ENCODE measurements around the gene FAM13C.
"Not testable (repeated sequence)": the region's sequence is repeated elsewhere in the genome, so short reads cannot be mapped to it uniquely, and the experiment has no call there.

The FAM13C gene

DNA sequence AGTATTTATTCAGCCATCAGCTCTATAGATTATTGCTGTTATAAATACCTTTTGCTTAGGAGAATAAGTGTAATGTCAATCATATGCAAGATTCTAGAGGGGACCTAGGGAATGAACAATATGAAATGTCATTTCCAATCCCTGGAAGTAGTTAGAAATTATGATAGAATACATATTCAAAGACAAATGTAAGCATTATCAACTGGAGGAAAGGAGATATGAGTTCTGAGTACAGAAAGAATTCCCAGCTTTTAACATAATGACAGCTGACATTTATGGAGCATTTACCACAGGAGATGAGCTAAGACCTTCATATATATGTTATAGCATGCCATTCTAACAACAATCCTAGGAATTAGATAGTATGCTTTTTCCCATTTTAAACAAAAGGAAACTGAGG is 86.2 kb downstream of the FAM13C start:
- no peak for DNase-seq (ENCODE audit: low spot score)

DNA sequence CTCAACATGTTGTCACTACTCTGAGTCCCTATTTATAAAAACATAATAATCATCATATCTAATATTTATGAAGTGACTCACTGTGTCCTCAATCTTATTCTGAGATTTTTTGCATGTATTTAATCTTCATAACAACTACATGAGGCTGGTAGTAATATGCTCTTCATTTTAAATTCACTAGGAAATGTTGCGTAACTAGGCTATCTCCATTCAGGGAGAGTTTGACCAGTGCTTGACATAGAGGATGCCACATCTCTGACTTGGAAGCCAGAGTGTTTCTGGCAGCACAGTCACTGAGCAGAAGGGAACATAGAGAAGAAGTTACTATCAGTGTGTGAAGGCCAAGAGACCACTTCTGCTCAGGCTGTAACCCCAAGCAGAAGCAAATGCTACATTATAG is 88.9 kb downstream of the FAM13C start:
- DNase-seq (ENCODE audit: low spot score) = no peak

DNA sequence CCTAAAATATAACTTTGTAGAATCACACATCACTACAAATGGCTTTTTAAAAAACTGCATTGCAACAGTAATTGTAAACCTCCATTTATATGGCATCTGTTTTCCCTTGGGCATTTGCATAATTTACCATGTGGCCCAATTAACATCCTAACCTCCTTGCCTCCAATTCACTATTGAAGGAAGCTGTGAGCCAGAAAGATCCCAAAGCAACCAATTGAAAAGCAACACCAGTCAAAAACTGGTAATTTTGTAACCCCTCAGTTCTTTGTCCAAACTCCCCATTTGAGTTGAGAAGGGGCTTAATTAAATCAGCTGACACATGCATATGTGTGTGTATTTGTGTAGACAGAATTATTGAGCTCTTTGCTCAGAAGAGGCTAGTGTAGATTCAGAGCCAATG is 90.3 kb downstream of the FAM13C start:
- no peak for DNase-seq (ENCODE audit: low spot score)

DNA sequence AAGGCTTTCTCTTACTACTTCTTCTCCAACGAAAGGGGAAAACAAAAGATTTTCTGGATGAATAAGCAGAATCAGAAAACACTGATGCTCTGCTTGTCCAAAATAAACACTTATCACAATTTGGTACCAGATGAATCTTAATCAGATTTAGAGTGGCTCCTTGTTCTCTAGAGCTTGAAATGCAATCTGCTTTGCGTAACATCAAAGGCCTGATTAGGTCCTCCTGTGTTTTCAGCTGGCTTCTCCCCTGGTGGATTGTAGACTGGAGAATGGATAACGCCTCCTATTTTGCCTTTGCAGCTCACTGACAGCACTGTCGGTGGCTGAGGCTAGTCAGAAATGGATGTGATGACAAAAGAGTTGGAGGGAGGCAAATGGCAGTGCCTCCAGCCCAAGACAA is 91.2 kb downstream of the FAM13C start:
- no peak for DNase-seq (ENCODE audit: low spot score)

DNA sequence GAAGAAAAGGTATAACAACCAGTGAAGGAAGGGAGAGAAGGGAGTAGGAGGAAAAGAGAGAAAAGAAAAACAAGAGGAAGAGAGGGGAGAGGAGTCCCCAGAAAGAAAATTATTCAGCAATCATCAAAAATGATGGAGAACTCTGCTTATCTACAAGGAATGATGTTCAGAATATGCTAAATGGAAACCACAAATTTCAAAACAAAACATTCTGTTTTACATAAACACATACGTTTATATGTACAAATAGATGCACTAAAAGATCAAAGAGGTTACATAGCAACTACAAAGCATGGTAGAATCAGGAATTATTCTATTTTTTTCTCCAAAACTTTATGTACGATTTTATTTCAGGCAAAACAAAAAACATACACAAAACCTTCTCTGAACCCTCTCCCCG is 91.9 kb downstream of the FAM13C start:
- no peak for DNase-seq (ENCODE audit: low spot score)

DNA sequence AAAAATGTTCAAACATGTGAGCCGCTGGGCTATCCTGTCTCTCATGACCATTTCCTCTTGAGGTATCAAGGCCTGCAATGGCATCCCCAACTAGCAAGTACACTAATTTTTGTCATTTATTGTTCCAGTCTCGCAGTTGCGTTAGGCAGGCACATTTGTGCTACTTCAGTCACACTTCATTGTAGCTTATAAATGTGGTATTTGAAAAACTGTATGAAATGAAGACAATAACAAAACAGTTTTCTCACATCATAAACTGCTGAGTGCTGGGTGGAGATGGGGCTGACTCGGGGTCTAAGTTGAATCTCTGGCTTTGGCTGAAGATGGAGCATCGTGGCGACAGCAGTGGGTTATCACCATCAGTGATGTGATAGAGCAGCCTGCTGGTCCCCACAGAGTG is 92.7 kb downstream of the FAM13C start:
- DNase-seq (ENCODE audit: low spot score) = no peak

DNA sequence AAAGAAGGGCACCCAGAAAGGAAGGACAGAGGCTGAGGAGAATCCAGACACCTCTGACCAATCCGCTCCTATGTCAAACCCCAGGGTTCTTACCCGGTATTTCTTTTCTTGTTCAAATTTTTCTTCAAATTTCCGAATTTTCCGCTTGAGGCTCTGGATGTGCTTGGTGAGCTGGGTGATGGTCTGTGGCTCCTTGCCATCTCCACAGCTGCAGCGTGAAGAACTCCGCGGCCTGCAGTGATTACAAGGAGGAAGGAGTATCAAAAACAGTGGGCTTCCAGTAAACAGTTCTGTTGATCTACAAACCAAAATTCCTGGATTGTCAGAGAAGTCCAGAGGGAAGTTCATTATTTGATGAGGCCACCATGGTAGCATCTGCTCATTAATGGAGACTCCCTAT is 93.9 kb downstream of the FAM13C start:
- no peak for DNase-seq (ENCODE audit: low spot score)

DNA sequence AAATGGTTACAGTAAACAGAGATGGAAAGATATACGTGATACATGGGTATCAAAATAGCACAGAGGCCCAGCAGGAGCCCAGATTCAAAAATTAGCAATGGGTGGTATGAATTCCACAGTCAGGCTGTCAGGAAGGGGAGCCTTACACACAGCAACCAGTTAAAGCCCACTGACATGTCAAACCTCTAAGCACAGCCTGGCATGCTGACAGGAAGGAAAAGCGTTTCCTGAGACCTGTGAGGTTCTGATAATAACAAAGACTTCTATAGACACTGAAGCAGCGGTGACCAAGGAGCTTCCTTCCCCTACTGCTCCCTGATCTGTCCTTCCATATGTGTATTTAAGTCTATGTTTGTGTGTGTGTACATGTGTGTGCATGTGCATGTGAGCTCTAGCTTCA is 96.0 kb downstream of the FAM13C start:
- no peak for DNase-seq (ENCODE audit: low spot score)

DNA sequence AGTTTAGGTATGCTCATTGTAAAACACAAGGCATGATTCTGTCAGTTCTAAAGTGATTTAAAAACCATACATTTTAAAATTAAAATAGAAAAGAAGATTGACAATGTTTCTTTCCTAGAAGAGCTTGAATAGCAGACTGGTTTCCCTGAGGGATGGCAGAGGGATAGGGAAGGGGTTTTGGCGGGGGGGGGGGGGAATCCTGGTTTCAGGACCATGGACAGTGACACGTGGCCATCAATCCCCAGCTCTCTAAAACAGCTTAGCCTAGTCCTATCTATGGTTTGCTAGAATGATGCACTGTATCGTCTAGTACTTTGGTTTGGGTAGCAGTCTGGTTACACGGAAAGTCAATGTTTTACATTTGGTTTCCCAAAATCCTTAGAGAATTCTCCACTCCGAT is 97.2 kb downstream of the FAM13C start:
- no peak for DNase-seq (ENCODE audit: low spot score)

DNA sequence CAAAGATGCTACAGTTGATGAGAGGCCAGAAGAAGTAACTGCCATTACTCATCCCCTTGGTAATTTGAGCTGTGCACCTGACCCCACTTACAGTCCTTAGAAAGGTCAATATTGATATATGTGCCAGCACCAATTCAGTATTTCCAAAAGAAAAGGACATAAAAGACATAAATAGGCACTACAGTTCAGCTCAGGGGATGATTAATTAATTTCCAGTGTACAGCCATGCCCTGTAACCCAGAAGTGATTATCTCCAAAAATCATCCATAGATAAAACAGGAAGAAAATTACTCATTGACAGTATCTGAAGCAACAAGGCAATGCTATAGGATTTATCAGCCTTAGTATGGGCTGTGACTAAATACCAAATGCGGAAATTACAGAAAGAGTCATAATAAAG is 103.5 kb downstream of the FAM13C start:
- no peak for DNase-seq (ENCODE audit: low spot score)

DNA sequence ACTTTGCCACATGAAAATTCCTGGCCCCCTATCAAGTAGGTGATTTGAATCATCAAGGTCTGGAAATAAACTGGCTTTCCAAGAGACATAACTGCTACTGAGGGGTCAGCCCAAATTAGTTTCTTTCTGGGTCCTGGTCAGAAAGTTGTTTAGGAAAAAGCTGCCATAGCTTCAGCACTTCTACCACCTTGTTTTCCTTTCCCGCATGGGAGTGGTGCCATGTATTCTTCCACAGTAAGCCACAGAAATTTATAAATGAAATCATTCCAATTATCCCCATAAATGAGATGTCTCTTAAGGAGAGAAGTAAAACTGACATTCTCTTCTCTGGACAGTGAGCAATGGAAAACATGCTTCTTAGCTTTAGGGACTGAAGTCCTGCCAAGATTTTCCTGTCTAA is 105.1 kb downstream of the FAM13C start:
- DNase-seq (ENCODE audit: low spot score) = no peak

DNA sequence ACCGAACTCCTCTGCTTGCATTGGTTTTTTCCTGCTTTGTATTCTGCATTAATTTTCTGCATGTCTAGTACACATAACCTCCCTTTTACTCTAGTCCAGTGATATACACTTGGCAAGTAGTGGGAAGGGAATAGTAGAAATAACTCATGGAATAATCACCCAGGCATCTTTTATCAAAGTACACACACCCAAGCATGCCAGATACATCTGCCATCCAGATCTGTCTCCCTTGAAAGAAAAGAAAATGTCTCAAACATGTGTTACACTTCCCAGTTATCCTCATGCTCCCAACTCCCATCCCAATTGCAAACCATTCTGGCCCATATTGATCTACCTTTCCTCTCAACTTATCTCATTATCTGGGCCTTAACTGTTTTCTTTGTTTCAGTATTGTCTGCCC is 106.9 kb downstream of the FAM13C start:
- DNase-seq (ENCODE audit: low spot score) = no peak

DNA sequence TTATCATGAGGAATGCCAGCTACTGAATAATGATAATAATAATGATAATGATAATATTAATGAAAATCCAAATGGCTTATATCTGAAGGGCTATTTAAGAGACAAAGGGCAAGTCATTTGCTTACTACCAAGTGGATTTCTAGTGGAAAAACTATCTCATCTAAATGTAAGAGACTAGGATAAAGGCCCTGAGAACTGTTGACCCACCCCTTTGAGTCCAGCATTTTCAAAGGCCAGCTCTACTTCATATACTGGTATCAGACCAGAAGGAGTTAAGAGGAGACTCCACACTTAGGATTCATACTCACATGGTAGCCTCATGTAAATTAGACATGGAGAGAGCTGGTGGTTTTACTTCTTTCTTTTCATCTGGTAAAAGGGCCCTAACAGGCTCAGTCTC is 109.9 kb downstream of the FAM13C start:
- no peak for DNase-seq (ENCODE audit: low spot score)

DNA sequence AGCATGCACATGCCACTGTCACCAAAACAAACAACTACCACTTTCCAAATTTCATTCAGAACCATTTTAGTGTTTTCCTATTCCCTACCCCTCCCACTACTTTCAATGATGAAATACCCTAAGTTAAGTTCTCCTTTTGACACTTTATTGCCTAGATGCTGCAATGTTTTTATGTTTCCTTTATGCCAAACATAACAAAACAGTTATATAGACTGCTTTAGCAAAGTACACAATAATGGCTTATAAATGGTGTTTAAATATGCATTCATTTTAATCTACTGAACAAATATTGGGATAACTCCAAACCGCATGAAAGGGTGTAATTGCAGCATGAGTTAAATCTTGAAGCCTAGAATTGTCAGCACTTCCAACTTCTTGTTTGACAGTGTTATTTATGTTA is 116.7 kb downstream of the FAM13C start:
- DNase-seq (ENCODE audit: low spot score) = no peak

DNA sequence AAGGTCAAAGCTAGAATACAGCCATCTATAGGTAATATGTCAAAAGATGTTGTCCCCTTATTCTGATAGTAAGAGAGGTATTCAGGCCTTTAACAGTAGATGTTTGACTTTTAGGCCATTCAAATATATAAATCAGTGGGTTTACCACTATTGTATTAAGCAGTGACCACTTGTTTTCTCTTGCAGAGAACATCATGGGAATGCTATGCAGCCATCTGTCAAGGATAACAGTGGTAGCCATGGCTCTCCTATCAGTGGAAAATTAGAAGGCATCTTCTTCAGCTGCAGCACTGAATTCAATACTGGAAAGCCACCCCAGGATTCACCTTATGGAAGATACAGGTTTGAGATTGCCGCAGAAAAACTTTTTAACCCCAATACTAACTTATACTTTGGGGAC is 117.5 kb downstream of the FAM13C start:
- no peak for DNase-seq (ENCODE audit: low spot score)

DNA sequence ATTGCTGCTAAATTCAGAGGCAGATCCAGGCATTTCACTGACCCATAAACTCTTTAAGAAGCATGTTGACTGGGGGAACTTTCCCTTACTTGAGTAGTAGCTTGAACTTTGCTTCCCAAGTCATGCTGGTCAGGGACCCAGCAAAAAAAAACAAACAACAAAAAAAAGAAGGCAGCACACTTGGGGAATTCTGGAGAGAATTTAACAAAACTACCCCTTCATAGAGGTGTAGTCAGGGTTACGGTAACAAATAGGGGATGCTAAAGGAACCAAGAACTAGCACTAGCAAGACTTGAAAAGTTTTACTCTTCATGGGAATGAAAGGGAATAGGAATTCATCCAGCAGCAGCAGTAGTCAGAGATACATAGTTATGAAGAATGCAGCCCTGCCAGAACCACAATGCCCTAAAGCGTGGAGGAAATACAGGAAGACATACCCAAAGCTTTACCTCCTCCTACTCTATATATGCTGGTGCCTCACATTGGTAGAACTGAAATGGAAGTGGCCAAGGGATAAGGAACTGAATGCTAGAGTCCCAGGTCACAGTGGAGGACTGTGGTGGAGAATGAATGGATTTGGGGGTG is 118.6 kb downstream of the FAM13C start:
- DNase-seq (ENCODE audit: low spot score) = no peak

DNA sequence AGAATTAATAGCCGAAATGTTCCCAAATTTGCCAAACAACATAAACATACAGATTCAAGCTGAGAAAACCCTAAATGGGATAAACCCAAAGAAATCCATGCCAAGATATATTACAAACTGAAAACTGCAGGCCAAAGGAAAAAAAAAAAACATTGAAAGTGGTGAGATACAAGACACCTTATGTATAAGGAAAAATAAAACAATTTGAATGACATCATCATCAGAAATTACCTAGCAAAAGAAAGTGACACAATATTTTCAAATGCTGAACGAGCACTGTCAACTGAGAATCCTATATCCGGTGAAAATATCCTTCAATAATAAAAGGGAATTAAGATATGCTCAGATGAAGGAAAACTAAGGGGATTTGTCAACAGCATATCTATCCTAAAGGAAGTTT is 119.4 kb downstream of the FAM13C start:
- no peak for DNase-seq (ENCODE audit: low spot score)

DNA sequence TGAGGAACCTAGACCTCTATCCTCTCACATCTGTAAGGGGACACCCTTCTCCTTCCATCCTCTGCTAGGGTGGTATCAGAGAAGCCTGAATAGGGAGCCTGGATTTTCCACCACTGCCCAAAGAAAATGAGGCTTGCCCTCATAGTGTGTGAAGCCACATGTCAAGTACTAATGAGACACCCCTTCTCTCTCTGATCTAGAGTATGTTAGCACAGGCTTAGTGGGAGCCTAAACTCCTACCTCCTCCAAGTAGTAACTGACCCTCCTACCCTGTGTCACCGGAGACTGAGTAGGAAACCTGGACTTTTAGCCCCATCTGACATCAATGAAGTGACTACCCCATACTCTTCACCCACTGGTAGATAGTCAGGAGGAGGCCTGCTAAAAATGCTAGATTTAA is 120.3 kb downstream of the FAM13C start:
- DNase-seq (ENCODE audit: low spot score) = no peak

DNA sequence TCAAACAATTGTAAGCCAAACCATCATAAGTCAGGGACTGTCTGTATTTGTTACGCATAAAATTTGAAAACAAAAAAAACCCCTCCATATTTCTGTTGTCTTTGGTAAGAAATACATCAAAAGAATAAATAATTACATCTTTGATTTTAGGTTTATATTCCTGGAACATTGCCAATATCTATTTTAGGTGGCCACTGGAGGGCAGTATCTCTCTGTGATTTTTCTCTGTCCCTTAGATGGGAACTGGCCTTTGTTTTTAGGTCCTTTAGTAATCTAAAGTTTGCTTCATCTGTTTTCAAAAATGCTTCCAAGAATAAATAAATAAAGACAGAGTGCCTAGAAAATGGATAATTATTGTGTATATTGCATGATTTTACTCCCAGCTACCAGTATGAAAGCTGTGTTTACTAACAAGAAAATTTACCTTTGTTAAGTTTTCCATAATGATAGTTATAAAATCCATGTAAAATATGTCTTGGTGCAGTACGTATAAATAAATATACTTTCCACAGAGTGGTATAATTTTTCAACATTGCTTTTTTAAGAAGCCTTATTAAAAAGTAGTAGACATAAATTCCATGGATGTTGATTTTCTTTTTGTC is 121.7 kb downstream of the FAM13C start:
- DNase-seq (ENCODE audit: low spot score) = peak; percentile 72

DNA sequence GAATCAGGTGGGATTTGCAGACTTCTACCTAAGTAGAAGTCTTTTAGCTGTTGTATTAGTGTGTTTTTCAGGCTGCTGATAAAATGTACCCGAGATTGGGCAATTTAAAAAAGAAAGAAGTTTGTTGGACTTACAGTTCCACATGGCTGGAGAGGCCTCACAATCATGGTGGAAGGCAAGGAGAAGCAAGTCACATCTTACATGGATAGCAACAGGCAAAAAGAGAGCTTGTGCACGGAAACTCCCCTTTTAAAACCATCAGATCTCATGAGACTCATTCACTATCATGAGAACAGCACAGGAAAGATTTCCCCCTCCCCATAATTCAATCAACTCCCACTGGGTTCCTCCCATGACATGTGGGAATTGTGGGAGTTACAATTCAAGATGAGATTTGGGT is 123.2 kb downstream of the FAM13C start:
- DNase-seq (ENCODE audit: low spot score) = not testable (repeated sequence)

DNA sequence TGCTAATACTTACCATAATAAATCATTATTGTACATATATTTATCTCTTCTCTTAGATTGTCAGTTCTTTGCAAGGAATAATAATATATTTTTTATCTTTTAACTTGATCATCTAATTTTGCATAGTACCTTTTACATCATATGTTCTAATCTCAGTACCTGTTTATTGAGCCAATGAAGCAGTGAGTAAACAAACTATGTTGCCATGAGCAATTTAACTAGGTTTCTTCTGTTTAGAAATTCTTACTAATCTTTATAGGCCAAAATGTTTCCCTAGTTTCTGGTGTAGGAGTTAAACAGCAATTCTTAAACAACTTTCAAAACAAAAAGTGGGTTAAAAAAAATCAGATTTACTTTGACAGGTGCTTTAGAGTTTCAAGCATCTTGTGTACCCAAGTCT is 124.6 kb downstream of the FAM13C start:
- no peak for DNase-seq (ENCODE audit: low spot score)

DNA sequence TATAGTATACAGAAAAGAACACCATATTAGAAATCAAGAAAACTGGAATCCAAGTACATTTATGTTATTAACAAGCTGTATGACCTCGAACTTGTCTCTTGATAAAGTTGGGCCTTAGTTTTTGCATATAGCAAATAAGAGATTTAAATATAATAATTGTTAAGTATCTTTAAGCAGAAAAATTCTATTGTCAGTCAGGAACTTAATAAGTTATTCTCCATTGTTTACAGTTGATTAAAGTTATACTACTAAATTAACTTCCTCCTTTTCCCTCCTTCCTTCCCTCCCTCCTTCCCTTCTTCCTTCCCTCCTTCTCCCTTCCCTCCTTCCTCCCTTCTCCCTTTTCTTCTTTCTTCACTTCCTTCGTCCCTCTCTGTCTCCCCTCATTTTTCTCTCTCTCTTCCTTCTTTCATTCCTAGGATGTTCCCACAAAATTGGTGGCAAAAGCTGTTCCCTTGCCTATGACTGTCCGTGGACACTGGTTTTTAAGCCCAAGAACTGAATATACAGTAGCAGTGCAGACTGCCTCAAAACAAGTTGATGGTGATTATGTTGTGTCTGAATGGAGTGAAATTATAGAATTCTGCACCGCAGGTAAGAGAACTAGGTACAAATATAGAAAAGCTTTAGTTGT is 126.2 kb downstream of the FAM13C start:
- DNase-seq (ENCODE audit: low spot score) = no peak

DNA sequence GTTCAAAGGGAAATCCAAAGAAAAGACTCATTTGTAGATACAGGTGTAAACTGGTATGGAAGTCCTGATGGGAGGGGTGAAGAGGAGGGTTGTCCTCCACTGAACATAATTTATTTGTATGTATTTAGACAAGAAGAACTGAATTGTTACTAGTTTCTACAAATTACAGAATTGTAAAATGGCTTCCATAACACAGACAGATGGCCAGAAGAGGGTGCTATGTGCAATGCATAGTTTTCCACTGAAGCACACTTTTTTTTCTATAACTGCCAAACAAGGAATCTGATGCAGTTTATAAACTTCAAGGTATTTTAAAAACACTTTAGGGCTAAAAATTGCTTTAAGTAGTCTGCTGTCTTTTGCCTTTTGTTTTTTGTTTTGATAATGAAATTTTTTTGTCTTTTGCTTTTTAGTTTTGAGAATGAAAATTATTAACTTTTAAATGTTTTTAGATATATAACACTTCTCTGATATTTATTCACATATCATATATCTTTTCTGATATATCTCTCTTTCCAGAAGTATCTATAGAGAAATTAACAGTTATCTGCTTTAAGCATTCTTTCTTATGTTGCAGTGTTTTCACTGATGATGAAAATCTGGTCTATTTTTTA is 127.4 kb downstream of the FAM13C start:
- peak; percentile 63 for DNase-seq (ENCODE audit: low spot score)

DNA sequence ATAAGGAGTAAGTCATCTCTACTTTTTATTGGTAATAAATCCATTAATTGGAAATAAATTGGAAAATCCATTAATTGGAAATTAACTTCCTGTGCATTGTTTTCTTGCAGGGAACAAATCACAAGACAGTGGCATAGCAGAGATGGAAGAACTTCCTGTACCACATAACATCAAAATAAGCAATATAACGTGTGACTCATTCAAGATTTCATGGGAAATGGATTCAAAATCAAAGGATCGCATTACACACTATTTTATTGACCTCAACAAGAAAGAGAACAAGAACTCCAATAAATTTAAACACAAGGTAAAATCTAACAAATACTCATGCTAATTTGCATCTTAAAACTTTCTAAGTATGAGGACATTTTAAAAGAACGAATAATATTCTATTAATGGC is 128.2 kb downstream of the FAM13C start:
- no peak for DNase-seq (ENCODE audit: low spot score)
